Measurements from ENCODE around the gene CDH23.

Gene CDH23

DNA sequence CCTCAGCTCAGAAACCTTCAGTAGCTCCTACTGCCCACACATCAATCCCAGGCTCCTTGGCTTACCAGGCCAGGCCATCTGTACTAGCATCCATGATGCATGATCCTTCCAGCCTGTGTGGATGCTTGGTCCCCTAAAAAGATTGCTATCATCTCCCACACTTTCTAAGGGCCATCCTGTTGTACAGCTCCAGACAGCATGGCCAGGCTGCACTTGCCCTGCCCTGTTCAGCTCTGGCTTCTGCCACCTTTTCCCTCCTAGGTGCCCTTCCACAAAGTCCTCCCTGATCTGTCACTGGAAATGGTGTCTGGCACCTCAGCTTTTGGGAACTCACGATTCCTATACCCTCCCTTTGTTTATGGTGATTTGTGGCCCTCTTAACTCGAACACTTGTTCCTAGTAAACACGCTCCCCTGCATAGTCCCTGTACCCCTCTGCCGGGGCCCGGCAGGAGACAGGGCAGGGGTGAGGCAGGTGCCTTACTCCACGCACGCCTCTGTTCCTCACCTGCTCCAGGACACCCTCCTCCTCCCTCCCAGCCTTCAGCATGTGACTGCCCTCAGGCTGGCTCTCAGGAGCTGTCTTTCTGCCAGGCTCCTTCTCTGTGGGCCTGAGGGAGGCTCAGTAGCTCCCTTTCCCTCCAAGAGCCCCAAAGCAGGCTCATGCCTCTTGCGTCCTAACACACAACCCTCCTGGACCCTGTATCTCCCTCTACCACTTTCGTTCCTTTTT is 71.8 kb downstream of the CDH23 start:
- no peak for DNase-seq

DNA sequence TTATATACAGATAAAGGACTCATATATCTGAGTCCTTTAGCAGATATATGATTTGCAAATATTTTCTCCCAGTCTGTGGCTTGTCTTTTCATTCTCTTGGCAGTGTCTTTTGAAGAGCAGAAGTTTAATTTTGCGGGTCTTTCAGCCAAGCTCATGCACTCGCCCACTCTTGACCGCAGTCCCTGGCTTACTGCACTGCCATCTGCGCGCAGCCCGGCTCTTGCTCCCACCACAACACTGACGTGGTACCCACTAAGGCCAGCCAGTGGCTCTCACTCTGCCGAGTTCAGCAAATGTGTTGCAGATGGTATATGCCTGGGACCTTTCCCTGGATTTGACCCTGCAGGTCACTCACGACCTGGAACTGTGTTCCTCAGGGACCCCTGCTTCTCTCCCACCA is 74.3 kb downstream of the CDH23 start:
- no peak for DNase-seq

DNA sequence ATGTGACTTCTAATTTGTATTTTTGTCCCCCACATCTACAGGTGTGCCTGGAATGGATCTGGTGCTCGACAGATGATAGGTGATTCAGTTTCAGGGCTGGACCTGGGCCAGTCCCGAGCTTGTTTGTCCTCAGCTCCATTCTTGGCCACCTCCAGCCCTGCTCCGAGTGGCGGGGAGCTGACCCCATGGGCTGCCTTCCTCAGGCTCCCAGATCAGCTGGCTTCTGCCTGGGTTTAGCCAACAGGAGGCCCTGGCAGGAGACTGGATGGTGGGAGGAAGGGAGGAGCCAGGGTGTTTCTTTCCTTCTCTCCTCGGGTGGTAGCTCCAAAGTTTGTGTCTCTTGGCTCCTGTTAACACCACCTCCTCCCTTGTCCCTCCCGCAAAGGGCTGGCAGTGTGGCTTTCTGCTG is 75.2 kb downstream of the CDH23 start:
- no peak for DNase-seq

DNA sequence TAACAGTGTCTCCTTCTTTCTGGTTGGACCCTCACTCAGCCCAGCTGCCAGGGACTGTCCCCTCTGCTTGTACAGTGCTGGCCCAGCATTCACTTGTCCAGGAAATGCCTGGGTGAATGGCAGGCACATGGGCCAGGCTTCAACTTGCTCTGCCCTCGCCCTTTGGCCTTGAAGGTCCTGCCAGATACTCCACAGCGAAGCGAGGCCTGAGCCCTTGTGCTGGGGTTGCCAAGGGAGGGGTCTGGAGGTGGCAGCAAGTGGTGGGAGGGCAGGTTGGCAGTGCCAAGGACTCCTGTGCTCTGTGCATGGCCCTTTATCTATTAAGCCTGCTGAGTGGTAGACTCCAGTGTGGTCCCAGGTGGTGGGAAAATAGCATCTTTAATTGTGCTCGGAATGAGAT is 75.7 kb downstream of the CDH23 start:
- DNase-seq = no peak

DNA sequence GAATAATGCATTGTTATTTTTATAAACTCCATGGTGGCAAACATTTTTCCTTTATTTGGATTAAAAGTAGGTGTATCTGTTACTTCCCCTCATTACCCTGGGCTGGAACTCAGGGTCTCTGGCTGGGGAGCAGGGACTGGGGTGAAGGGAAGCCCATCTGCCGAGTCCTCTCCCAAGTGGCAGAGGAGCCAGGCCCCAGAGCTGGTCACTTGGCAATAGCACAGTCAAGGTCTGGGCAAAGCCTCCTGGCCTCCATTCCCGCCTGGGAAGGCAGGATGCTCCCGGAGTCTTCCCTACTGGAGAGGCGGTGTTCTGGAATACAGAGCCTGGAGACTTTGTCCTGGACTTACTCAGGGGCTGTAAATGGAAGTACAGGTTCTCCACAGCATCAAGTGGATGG is 76.2 kb downstream of the CDH23 start:
- no peak for DNase-seq

DNA sequence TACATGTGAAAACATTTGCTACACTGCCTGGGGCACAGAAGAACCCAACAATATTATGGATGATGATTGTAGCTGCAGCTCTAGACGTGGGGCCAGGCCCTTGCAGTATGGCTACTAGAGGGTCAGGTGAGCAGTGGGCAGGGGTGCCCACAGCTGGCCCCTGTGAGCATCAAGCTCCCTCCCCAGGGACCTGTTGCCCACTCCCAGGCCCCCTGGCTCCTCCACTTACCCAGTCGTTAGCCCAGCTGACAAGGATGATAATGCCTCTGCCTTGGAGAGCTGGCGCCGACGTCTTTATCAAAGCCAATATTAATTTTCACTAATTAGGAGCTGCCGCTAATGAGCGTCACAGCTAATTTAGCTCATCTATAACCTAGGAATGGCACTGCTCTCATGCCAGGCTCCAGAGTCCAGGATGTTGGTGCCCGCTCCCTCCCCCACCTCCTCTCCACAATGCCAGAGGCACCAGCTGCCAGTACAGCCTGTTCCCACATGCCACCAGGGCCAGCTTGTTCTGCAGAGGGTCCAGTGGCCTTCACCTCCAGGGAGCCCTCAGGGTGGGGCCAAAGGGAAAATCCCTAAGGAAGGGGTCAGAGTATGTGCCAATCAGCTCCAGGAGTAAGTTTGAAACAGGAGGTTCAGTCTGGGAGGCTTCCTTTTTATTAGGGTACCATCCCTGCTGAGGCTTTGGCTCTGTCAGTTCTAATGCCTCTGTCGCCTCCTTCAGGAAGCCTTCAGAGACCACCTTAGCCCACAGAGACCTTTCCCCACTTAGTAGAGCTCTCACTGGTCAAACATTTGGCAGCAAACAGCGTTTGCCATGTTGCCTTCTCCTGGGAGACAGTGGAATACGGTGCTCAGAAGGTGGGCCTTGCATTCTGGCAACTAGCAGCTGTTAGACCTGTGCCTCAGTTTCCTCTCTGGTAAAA is 77.2 kb downstream of the CDH23 start:
- DNase-seq = no peak

DNA sequence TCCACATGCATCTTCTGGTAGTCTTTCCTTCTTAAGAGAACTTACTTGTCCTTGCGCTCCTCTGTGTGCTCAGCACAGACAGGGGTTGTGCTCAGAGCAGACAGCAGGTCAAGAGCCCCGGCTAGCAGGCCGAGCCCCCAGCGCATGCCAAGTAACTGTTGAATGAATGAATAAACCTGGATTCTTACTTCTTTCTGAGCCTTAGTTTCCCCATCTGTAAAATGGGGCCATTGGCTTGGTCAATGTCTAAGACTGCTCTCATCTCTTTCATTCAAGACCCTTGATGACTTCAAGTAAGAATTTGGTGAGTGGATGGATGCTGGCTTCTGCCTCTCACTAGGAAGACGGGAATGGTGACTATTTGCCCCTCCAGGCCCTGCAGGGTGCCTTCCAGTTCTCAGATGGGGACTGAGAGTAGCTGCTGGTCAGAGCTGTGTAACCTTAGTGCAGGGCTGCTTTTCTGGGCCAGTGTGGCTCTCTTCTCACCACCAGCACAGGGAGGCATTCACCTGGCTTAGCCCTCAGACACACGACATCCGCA is 78.1 kb downstream of the CDH23 start:
- DNase-seq = no peak

DNA sequence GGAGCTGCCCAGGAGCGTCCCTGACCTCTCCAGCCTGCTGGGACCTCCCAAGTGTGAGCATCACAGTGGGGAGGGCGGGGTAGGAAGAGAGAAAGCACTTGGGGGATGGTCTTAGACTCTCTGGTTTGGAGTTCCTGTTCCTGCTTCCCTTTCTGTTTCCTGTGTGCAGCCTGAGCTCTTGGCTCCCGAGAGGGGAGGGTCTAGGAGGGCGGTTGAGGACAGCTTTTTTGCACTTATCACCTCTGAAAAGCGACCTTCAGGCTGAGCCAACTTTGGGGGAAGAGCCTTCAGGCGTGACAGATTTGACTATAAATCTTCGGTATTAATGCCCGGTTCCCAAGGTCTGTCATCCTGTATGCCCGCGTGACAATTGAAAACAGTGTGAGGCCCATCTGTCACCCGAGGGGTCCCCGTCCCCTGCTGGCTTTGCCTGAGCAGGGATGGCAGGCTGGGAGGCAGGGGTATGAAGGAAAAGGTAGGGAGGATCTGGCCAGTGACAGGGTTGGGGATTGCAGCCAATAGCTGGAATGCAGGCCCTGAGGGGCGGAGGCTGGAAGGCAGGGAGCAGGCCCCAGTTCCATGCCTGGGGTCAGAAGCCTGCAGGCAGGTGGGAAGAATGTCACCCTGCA is 78.6 kb downstream of the CDH23 start:
- peak; percentile 92 for DNase-seq

DNA sequence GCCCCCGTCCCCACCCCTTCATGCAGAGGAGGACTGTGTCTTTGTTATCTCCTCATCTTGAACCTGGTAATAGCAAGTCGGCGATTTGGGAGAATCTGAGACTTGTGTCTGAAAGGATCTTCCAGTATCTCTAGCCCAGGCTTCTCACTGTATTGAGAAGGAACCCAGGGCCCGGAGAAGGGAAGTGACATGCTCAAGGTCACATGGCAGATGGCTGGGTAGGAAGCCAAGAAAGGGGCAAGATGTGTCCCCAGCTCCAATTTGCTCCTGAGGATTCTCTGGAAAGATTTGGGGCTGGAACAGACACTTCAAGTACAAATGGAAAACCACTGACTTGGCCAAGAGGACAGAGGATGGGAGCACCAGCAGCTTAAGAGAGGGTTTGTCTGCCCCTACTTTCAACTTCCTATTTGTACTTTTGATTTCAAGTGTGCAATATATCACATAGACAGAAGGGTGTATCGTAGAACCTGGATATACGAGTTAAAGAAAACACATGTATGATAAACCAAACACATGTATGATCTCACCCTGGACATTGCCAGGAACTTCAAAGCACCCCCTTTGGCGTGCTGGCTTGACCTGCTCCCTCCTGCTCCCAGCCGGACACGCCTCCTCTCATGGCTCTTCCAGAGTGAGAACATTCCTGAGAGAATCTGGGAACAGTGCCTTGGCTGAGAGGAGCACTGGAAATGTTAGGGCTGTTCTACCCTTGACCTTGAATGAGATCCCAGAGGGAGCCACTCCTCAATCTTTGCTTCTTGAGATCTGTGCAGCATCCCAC is 79.7 kb downstream of the CDH23 start:
- DNase-seq = no peak

DNA sequence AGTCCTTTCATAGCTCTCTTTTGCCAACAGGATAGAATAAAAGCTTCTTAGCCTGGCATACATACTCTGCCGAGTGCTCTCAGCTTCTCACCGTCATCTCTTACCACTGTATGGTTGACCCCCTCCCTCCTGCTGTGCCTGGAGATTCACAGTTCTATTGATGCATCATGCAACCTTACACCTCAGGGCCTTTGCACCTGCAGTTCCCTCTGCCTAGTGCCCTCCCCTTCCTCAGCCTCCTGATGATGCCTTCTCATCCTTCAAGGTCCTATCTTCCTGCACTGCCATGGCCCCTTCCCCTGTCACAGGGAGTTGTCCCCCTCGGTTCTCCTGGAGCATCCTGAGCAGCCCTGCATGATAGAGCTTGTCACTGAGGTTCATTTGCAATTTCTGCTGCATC is 81.5 kb downstream of the CDH23 start:
- DNase-seq = no peak

DNA sequence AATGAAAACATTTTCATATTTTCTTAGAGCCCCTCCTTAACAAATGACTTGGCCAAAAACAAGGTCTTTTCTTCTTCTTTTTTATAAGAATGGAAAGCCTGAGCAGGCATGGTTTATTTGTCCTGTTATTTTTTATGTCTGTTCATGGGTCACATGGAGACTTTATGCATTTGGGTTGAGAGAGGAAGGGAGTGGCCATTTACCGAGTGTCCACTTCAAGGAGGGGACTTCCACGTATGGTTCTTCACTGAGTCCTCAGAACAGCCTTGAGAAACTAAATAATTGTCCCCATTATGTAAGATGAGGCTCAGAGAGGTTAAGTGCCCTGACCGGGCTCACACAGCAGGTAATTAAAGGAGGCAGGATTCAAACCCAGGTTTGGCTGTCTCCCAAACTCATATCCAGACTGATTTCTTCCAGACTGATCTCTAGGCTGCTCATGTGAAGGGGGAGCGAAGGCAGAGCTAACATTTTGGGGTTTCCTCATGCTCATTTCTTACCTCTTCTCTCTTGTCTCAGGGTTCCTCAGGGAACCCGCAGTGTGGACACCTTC is 82.2 kb downstream of the CDH23 start:
- DNase-seq = no peak

DNA sequence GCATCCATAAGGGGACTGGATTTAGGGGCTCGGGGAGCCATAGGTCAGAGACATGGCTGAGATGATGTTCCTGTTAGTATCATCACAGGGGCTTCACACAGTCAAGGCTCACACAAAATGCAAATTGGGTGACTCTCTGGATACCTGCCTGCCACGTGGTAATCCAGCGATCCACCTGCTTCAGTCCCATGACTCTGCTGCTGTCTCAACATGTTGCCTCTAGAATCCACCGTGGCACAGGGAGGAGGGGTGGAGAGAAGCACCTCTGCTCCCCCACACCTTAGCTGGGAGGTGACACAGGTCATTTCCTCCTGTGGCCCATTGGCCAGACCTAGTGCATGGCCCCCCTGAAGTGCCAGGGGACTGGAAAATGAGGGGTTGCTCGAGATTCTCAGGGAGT is 83.1 kb downstream of the CDH23 start:
- peak; percentile 39 for DNase-seq

DNA sequence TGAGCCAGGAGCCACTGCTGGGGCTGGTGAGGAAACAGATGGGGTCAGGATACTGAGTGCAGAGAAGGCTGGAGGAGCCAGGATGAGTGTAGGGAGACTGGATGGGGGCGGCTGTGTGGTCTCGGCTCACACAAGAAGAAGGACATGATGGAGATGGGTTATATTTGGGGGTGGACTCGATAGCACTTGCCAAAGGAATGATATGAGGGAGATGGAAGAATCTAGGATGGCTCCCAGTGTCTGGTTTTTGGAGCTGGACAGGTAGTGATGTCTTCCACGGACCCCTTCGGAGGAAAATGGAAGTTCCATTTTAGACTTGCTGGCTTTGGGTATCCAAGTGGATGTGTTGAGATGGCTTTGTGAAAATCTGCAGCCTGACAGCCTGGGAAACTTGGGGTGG is 83.9 kb downstream of the CDH23 start:
- DNase-seq = no peak

DNA sequence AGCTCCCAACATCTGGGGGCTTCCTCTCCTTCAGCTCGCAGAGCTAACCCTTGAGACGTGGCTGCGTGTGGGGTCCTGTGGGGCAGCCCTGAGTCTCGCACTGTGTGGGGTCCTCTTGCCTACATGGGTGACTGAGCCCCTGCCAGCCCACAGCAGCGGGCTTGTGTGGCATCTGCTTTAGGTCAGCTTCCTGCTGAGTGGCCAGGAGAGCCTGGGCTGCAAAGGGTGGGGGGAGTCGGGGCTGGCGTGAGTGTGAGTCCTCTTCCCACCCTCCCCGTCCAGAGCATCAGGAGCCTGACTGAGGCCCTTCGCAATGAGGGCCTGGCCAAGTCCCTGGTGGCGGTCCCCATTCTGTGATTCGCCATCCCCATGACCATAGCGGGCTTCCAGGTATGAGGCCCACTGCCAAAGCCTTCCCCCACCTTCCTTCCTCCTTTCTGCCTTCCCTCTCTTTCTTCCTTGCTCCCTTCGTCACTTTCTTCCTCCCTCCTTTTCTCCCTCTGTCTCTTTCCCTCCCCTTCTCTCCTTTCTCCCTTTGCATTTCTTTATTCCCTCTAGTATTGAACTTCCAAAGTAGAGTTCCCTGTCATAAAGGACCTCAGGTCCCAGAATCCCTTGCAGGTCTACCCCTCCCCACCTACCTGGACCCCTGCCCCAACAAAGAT is 85.2 kb downstream of the CDH23 start:
- DNase-seq = no peak

DNA sequence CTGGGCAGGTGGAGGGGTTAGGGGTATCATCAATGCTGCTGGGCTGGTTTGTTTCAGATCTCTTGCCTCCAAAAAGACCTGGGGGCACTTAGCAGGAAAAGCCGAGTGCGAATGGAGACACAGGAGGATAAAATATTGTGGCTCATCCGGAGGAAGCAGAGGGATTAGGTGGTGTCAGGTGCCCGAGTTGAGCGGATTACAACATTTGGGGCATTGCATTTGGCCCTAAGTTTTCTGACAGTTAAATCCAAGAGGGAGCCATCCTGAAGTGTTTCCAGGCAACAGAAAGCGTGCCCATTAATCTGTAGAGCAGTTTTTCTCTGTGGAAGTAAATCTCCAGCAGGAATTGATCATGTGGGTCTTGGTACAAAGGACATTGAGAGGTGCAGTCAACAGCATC is 85.9 kb downstream of the CDH23 start:
- no peak for DNase-seq

DNA sequence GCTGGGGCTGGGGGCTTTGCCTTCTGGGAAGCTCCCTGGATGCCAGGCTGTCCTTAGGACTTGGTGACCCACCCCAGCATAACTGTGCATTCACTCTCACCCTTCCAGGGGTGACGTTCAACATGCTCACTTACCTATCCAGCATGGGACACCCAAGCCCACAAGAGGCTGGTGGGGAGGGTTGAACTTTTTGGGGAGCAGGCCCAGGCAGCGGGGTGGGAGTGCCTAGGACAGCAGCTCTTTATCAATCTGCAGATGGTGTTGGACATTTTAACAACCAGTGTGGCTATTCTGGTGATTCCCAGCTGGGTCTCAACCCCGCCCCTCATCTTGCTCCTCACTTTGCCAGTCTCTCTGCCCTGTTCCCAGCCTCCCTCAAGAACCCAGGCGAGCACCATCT is 86.4 kb downstream of the CDH23 start:
- DNase-seq = no peak

DNA sequence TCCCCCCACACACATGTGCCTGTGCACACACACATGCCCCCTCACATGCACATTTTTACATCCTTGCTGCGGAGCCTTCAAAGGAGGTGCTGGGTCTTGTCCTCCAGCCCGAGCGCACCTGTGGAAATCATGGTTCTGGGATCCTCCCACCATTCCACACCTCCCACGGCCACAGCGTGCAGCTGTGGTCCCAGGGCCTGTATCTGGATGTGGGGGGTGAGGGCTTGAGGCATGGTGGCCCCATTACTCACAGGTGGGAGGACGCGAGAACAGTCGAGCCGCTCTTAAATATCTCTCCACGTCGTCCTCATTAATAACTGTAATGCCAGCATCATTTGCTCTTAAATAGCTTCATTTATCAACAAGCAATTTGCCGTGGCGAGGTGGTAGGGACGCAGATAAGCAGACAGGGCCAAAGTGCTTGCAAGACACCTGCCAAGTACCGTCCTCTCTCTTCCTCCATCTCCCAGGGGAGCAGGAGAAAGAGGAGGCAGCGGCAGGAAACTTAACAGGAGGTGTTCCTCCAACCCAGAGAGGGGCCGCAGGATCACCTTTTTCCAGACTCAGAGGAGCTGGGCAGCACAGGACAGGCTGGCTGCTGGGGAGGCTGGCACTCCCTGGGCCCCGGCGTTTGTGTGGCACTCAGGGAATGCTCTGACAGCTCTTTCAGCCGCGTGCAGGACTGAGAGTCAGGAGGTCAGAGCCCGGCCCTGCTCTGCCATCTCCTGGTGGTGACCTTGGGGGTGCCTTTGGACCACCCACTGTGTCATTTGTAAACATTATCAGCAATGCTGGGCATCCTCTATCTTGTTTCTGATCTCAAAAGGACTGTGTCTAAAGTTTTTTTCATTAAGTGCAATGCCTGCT is 87.4 kb downstream of the CDH23 start:
- DNase-seq = no peak

DNA sequence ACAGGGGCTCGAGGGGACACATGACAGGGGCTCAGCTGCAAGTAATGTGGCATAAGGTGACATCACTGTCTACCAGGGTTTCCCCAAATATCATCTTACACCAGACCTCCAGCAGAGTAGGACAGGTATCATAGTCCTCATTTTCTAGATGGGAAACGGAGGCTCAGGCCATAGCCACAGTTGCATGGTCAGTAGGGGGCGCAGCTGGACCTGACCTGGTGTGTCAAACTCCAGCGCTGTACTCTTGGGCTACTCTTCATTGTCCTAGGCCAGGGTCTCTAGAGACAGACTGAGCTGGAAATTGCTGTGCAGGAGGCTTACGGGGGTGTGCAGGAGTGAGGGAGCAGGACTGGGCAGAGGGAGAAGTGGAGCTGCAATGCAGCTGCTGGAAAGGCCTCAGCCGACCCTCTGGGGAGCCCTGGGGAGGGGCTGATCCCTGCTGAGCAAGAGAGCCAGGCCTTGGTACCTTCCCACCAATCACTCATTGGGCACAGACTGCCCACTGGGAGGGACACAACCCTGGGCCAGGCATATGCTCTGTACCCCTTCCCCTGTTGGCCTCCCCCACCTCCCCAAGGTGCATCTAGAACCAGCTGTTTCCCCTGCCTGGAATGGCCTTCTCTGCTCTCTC is 89.9 kb downstream of the CDH23 start:
- DNase-seq = no peak

DNA sequence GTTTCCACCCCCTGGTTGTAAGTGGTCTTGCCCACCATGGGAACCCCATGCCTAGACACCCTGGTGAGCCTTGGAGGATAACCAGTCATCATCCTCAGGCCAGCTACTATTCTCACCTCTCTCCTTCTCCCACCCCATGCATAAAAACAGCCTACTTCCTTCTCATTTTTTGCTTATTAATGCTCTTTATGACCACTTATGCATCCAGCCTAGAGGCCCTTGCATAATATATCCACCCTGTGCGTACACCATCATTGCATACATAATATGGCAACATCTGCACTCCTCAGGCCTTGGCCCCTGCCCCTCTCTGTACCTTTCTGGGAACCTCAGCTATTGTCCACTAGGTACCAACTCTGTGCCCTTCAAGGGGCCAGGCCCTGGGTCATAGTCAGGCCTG is 91.0 kb downstream of the CDH23 start:
- DNase-seq = no peak

DNA sequence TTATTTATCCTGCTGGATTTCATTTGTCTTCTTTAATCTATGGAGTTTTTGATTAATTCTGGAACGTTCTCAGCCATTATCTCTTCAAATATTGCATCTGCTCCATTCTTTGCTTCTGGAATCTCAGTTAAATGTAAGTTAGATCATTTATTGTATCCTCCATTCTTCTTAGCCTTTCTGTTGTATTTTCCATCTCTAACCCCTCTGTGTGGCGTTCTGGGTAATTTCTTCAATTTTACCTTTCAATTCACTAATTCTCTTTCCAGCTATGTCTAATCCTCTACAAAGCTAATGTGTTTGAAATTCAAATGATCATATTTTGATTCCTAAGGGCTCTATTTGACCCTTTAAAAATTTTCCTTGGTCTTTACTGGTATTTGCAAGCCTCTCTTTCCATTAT is 92.4 kb downstream of the CDH23 start:
- DNase-seq = no peak
